Measurements from ENCODE around the gene NCK2. TPM values are rescaled to one million over a fixed set of nuclear protein-coding genes. Genes with fewer than 3 reads are reported as not detected.

Gene NCK2
- total and polyA plus RNA-seq, 9 of the 15 experiments (the other 6 are each of a cell fraction or from before 2014, with no cell fraction given), result 0.90 to 27.9 (median 15.9) TPM

- Histone ChIP-seq H3K4me2 (ENCODE audit: insufficient read depth, low read length) (no peak overlapping the region), H3K9me3 (replicated peaks; ENCODE audit: control insufficient read depth, insufficient read depth, low read depth, low read length) (no peaks in the 10 kb centered on the region), H3K27me3 (ENCODE audit: control insufficient read depth in 2 of 2, insufficient read depth in 2 of 2, low read length in 2 of 2) (peaks cover 0 to 15% of the 10 kb centered on the region in 2 experiments; a peak in 2 of 5 replicates), H3K27ac (ENCODE audit: extremely low read depth, low read depth, low read length) (no peak overlapping the region), H2AFZ (ENCODE audit: low read depth, low read length) (no peak overlapping the region), H3K79me2 (ENCODE audit: control insufficient read depth, insufficient read depth, low read length) (no peaks in the 10 kb centered on the region), H3K9me1 (ENCODE audit: control insufficient read depth, insufficient read depth, low read length) (no peaks in the 10 kb centered on the region), H3K36me3 (ENCODE audit: control insufficient read depth, insufficient read depth, low read length) (no peaks in the 10 kb centered on the region), H3K4me3 (no peak overlapping the region), H4K20me1 (replicated peaks; ENCODE audit: control insufficient read depth, insufficient read depth, low read length) (no peaks in the 10 kb centered on the region), H3K4me1 (replicated peaks in 1 of 2; ENCODE audit: control insufficient read depth in 2 of 2, insufficient read depth in 2 of 2, low read length in 2 of 2) (no peaks in the 10 kb centered on the region), H3K9ac (ENCODE audit: insufficient read depth in 1 of 2, low read depth in 2 of 2, low read length in 2 of 2) (no peak overlapping the region)
- DNase-seq (ENCODE audit: extremely low read depth in 1 of 4, low spot score in 3 of 4) (no peak), FAIRE-seq (no peak), ATAC-seq (no peak)
- ChIA-PET POLR2A (interaction anchor here (0.6 to 1.4 kb wide), 2 partner anchors 21 to 173 kb away, joined by 3 read pairs; no protein-coding TSS in a partner anchor), CTCF (ENCODE audit: low intra/inter-chr PET ratio) (no interaction called here)
- WGBS (ENCODE audit: insufficient coverage, low coverage, missing lambda C conversion rate), result 5% methylated on average over 3 of the region's 3 CpGs
- BruUV-seq (replicated peaks), result no TSS peak
- intact Hi-C loops (cut with micrococcal nuclease), result no loop called here
- in situ Hi-C loops (cut with MboI), result no loop called here
- TF ChIP-seq WHSC1 (IDR thresholded peaks at IDR 0.05; ENCODE audit: low read length), result no peak
- TF ChIP-seq HDAC3 (IDR thresholded peaks at IDR 0.05; ENCODE audit: borderline replicate concordance, partially characterized antibody), result no peak
- no peak for TF ChIP-seq OTX1 (CRISPR knock-in tag; IDR thresholded peaks at IDR 0.05)
- no peak for TF ChIP-seq SRSF3 (IDR thresholded peaks at IDR 0.05; ENCODE audit: insufficient read depth, low read length)
- TF ChIP-seq GABPA (tag; conservative IDR thresholded peaks at IDR 0.05; ENCODE audit: low read depth), result no peak
- TF ChIP-seq, protein P1, sequence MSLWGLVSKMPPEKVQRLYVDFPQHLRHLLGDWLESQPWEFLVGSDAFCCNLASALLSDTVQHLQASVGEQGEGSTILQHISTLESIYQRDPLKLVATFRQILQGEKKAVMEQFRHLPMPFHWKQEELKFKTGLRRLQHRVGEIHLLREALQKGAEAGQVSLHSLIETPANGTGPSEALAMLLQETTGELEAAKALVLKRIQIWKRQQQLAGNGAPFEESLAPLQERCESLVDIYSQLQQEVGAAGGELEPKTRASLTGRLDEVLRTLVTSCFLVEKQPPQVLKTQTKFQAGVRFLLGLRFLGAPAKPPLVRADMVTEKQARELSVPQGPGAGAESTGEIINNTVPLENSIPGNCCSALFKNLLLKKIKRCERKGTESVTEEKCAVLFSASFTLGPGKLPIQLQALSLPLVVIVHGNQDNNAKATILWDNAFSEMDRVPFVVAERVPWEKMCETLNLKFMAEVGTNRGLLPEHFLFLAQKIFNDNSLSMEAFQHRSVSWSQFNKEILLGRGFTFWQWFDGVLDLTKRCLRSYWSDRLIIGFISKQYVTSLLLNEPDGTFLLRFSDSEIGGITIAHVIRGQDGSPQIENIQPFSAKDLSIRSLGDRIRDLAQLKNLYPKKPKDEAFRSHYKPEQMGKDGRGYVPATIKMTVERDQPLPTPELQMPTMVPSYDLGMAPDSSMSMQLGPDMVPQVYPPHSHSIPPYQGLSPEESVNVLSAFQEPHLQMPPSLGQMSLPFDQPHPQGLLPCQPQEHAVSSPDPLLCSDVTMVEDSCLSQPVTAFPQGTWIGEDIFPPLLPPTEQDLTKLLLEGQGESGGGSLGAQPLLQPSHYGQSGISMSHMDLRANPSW (CRISPR knock-in tag; IDR thresholded peaks at IDR 0.05), result no peak
- no peak for TF ChIP-seq ZNF518B (CRISPR knock-in tag; IDR thresholded peaks at IDR 0.05)
- no peak for TF ChIP-seq LCOR (CRISPR knock-in tag; IDR thresholded peaks at IDR 0.05)
- TF ChIP-seq EP400 (IDR thresholded peaks at IDR 0.05), result no peak
- TF ChIP-seq ASH1L (IDR thresholded peaks at IDR 0.05; ENCODE audit: borderline replicate concordance, low read depth, partially characterized antibody), result no peak
- TF ChIP-seq, protein P2, sequence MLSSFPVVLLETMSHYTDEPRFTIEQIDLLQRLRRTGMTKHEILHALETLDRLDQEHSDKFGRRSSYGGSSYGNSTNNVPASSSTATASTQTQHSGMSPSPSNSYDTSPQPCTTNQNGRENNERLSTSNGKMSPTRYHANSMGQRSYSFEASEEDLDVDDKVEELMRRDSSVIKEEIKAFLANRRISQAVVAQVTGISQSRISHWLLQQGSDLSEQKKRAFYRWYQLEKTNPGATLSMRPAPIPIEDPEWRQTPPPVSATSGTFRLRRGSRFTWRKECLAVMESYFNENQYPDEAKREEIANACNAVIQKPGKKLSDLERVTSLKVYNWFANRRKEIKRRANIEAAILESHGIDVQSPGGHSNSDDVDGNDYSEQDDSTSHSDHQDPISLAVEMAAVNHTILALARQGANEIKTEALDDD (IDR thresholded peaks at IDR 0.05), result no peak
- TF ChIP-seq CBFA2T2 (conservative IDR thresholded peaks at IDR 0.05), result no peak
- TF ChIP-seq HNRNPK (IDR thresholded peaks at IDR 0.05; ENCODE audit: low read depth, low read length, poor library complexity, severe bottlenecking), result no peak
- no peak for TF ChIP-seq TCF3 (CRISPR knock-in tag; IDR thresholded peaks at IDR 0.05)
- no peak for TF ChIP-seq GTF2B (IDR thresholded peaks at IDR 0.05; ENCODE audit: extremely low read depth, insufficient read length)
- no peak for TF ChIP-seq KDM4B (IDR thresholded peaks at IDR 0.05; ENCODE audit: borderline replicate concordance in 2 of 2, low read depth in 1 of 2)
Measured at GRCh38 chr2:105935063-105935462, 190.4 kb downstream of the NCK2 start.

Measured in K562 (cell line).